Liver (tissue), 10 donors: ENCODE data around the gene ERAL1. TPM values are rescaled to one million over a fixed set of nuclear protein-coding genes. Genes with fewer than 3 reads are reported as not detected.

Experiments
- DNase-seq: peaks from one replicate; pipeline ENCODE4 v3.0.0-alpha.2; 2017; ENCODE audit warnings: low spot score
- H3K27ac ChIP-seq, 2 donors: one replicate each; pipeline ENCODE4 v1.7.0; 2013; ENCODE audit warnings: inconsistent platforms in 2 of 2, low read length in 2 of 2, control low read depth in 1 of 2, low read depth in 1 of 2, mild to moderate bottlenecking in 1 of 2
- H3K27me3 ChIP-seq, 4 donors: one replicate each; pipeline versions ENCODE4 v1.6.1 to v1.7.0; 2013; ENCODE audit warnings: low read length in 3 of 4, inconsistent platforms in 1 of 4, mild to moderate bottlenecking in 1 of 4, moderate library complexity in 1 of 4; ENCODE audit not compliant: control insufficient read depth in 4 of 4, insufficient read depth in 4 of 4
- H3K36me3 ChIP-seq, 4 donors: one replicate each; pipeline versions ENCODE4 v1.6.1 to v1.7.0; 2013; ENCODE audit warnings: low read length in 3 of 4, mild to moderate bottlenecking in 3 of 4, low read depth in 1 of 4, moderate library complexity in 1 of 4; ENCODE audit not compliant: control insufficient read depth in 4 of 4, insufficient read depth in 3 of 4
- H3K4me1 ChIP-seq, 4 donors: one replicate each; pipeline versions ENCODE4 v1.6.1 to v1.7.0; 2013; ENCODE audit warnings: low read length in 3 of 4, mild to moderate bottlenecking in 3 of 4, moderate library complexity in 1 of 4; ENCODE audit not compliant: control insufficient read depth in 4 of 4, insufficient read depth in 4 of 4
- H3K4me3 ChIP-seq, 3 donors: one replicate each; pipeline versions ENCODE4 v1.6.1 to v1.7.0; 2013; ENCODE audit warnings: low read length in 3 of 3, control low read depth in 1 of 3, low read depth in 1 of 3, mild to moderate bottlenecking in 1 of 3
- H3K9ac ChIP-seq, 2 donors: one replicate each; pipeline ENCODE4 v1.7.0; 2013; ENCODE audit warnings: low read length in 2 of 2, mild to moderate bottlenecking in 2 of 2, moderate library complexity in 2 of 2, control low read depth in 1 of 2, low read depth in 1 of 2
- H3K9me3 ChIP-seq, 4 donors: one replicate each; pipeline versions ENCODE4 v1.6.1 to v1.7.0; 2013; ENCODE audit warnings: low read length in 3 of 4; ENCODE audit not compliant: control insufficient read depth in 4 of 4
- ATF3 ChIP-seq: IDR thresholded peaks from 2 replicates; pipeline ENCODE4 v1.6.1; 2016; ENCODE audit warnings: antibody characterized with exemption
- EGR1 ChIP-seq, 2 donors: IDR thresholded peaks; 2 replicates each; pipeline ENCODE4 v1.6.1; 2016 to 2018; ENCODE audit warnings: antibody characterized with exemption in 2 of 2, low read depth in 2 of 2
- FOXA1 ChIP-seq: IDR thresholded peaks from 2 replicates; pipeline ENCODE4 v1.6.1; 2016; ENCODE audit warnings: antibody characterized with exemption
- FOXA2 ChIP-seq: IDR thresholded peaks from 2 replicates; pipeline ENCODE4 v1.6.1; 2016; ENCODE audit warnings: antibody characterized with exemption
- GABPA ChIP-seq, 2 donors: IDR thresholded peaks in 1 of 2; conservative IDR thresholded peaks in 1 of 2; 2 replicates each; pipeline ENCODE4 v1.6.1; 2016; ENCODE audit warnings: antibody characterized with exemption in 2 of 2, mild to moderate bottlenecking in 1 of 2, moderate library complexity in 1 of 2
- HNF4A ChIP-seq, 2 donors: conservative IDR thresholded peaks; 2 replicates each; pipeline ENCODE4 v1.6.1; 2016; ENCODE audit warnings: antibody characterized with exemption in 2 of 2, mild to moderate bottlenecking in 2 of 2
- JUND ChIP-seq, 2 donors: IDR thresholded peaks; 2 replicates each; pipeline ENCODE4 v1.6.1; 2016; ENCODE audit warnings: antibody characterized with exemption in 2 of 2
- MAX ChIP-seq: IDR thresholded peaks from 2 replicates; pipeline ENCODE4 v1.6.1; 2016; ENCODE audit warnings: antibody characterized with exemption
- NR2F2 ChIP-seq: IDR thresholded peaks from 2 replicates; pipeline ENCODE4 v1.6.1; 2016; ENCODE audit warnings: antibody characterized with exemption
- RAD21 ChIP-seq, 2 donors: IDR thresholded peaks; 2 replicates each; pipeline ENCODE4 v1.6.1; 2016; ENCODE audit warnings: antibody characterized with exemption in 2 of 2, mild to moderate bottlenecking in 2 of 2
- SP1 ChIP-seq: IDR thresholded peaks from 2 replicates; pipeline ENCODE4 v1.6.1; 2018; ENCODE audit warnings: antibody characterized with exemption, mild to moderate bottlenecking
- TAF1 ChIP-seq: conservative IDR thresholded peaks from 2 replicates; pipeline ENCODE4 v1.6.1; 2016; ENCODE audit warnings: antibody characterized with exemption, mild to moderate bottlenecking
- YY1 ChIP-seq: IDR thresholded peaks from 2 replicates; pipeline ENCODE4 v1.6.1; 2016; ENCODE audit warnings: antibody characterized with exemption, mild to moderate bottlenecking
- WGBS: extraction: QIAGEN DNeasy Blood & Tissue Kit; methylation state at CpG from one replicate; pipeline ENCODE4 v1.1.7; 2013; 5-methylcytosine and 5-hydroxymethylcytosine counted together
- polyA plus RNA-seq, 2 donors: library from polyadenylated mRNA; stranded (reverse) in 1 of 2; unstranded in 1 of 2; fragments of 200-250 nt in 1 of 2; fragments of >200 nt in 1 of 2; fragmentation: Nextera tagmentation in 1 of 2; extraction: Ambion mirVana in 1 of 2; gene quantifications; one replicate each; pipeline versions ENCODE4 v1.2.1 to v1.2.3, GENCODE V29; 2013 to 2015
- small RNA-seq: library from RNA; depleted of rRNA; stranded (forward); fragments of <200 nt; gene quantifications from one replicate; pipeline ENCODE3, GENCODE V24; 2014
- total RNA-seq, 2 donors: library from RNA; depleted of rRNA; stranded (reverse); fragments of >200 nt; gene quantifications; one replicate each; pipeline ENCODE4 v1.2.3, GENCODE V29; 2014
- TF ChIP-seq, protein P1 (sequence below): IDR thresholded peaks from 2 replicates; pipeline ENCODE4 v1.6.1; 2016; ENCODE audit warnings: antibody characterized with exemption
- TF ChIP-seq, protein P2 (sequence below): IDR thresholded peaks from 2 replicates; pipeline ENCODE4 v1.6.1; 2016; ENCODE audit warnings: antibody characterized with exemption, mild to moderate bottlenecking
- donor health status: healthy.
- donor health status: healthy.
- donor health status: healthy.
- donor health status: healthy.
- donor health status: healthy.

The ERAL1 gene
- total and polyA plus RNA-seq, 4 donors = 17.3 to 34.5 (median 29.5) TPM

- TF ChIP-seq MAX (peak; percentile 47), EGR1 (IDR thresholded peaks at IDR 0.05; ENCODE audit: low read depth in 2 of 2) (no peak), GABPA (IDR thresholded peaks at IDR 0.05 in 1 of 2, conservative IDR thresholded peaks at IDR 0.05 in 1 of 2) (peak in 1 of 2 donors; percentile 25), NR2F2 (no peak), FOXA2 (peak; percentile 40), JUND (IDR thresholded peaks at IDR 0.05) (peak; percentile 99), HNF4A (conservative IDR thresholded peaks at IDR 0.05) (peak; percentile 73 to 77)
- TF ChIP-seq, protein P1, sequence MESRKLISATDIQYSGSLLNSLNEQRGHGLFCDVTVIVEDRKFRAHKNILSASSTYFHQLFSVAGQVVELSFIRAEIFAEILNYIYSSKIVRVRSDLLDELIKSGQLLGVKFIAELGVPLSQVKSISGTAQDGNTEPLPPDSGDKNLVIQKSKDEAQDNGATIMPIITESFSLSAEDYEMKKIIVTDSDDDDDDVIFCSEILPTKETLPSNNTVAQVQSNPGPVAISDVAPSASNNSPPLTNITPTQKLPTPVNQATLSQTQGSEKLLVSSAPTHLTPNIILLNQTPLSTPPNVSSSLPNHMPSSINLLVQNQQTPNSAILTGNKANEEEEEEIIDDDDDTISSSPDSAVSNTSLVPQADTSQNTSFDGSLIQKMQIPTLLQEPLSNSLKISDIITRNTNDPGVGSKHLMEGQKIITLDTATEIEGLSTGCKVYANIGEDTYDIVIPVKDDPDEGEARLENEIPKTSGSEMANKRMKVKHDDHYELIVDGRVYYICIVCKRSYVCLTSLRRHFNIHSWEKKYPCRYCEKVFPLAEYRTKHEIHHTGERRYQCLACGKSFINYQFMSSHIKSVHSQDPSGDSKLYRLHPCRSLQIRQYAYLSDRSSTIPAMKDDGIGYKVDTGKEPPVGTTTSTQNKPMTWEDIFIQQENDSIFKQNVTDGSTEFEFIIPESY = no peak
Measured at GRCh38 chr17:28908640-28909167, 53.9 kb downstream of the ERAL1 start (continued).

- H3K27ac ChIP-seq = no peak overlapping the region
- peaks cover 32 to 84% (median 59%) of the 10 kb centered on the region in 4 donors for H3K36me3 ChIP-seq
- DNase-seq = no peak
- H3K27me3 ChIP-seq = no peaks in the 10 kb centered on the region
- H3K9ac ChIP-seq = no peak overlapping the region
- H3K4me1 ChIP-seq = peaks cover 15 to 16% (median 16%) of the 10 kb centered on the region in 4 donors
- WGBS = 95% methylated on average over 1 of the region's 1 CpG
- H3K4me3 ChIP-seq = no peak overlapping the region
- TF ChIP-seq HNF4A (conservative IDR thresholded peaks at IDR 0.05) (no peak), JUND (IDR thresholded peaks at IDR 0.05) (no peak), FOXA2 (no peak), GABPA (IDR thresholded peaks at IDR 0.05 in 1 of 2, conservative IDR thresholded peaks at IDR 0.05 in 1 of 2) (no peak), MAX (no peak), ATF3 (no peak), RAD21 (IDR thresholded peaks at IDR 0.05) (no peak), YY1 (no peak), EGR1 (IDR thresholded peaks at IDR 0.05; ENCODE audit: low read depth in 2 of 2) (no peak), TAF1 (no peak), SP1 (no peak), NR2F2 (no peak), FOXA1 (no peak)
- TF ChIP-seq, protein P2, sequence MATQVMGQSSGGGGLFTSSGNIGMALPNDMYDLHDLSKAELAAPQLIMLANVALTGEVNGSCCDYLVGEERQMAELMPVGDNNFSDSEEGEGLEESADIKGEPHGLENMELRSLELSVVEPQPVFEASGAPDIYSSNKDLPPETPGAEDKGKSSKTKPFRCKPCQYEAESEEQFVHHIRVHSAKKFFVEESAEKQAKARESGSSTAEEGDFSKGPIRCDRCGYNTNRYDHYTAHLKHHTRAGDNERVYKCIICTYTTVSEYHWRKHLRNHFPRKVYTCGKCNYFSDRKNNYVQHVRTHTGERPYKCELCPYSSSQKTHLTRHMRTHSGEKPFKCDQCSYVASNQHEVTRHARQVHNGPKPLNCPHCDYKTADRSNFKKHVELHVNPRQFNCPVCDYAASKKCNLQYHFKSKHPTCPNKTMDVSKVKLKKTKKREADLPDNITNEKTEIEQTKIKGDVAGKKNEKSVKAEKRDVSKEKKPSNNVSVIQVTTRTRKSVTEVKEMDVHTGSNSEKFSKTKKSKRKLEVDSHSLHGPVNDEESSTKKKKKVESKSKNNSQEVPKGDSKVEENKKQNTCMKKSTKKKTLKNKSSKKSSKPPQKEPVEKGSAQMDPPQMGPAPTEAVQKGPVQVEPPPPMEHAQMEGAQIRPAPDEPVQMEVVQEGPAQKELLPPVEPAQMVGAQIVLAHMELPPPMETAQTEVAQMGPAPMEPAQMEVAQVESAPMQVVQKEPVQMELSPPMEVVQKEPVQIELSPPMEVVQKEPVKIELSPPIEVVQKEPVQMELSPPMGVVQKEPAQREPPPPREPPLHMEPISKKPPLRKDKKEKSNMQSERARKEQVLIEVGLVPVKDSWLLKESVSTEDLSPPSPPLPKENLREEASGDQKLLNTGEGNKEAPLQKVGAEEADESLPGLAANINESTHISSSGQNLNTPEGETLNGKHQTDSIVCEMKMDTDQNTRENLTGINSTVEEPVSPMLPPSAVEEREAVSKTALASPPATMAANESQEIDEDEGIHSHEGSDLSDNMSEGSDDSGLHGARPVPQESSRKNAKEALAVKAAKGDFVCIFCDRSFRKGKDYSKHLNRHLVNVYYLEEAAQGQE = no peak
- TF ChIP-seq, protein P1 = no peak
- no peaks in the 10 kb centered on the region for H3K9me3 ChIP-seq
Measured at GRCh38 chr17:28910534-28910933, 55.7 kb downstream of the ERAL1 start.

Small RNA genes within 50 kb of the gene (small RNA-seq; reads per million reads assigned to genes)
- gene RF00019 = not detected

Other genes with a start within 250 kb of the ERAL1 start
- 10 to 100 TPM in 1 of 2 donors, 1 to 10 TPM in 1; 1.8 to 14.5 TPM for gene RSKR, start 240.8 kb upstream of the ERAL1 start, total RNA-seq
- under 1 TPM; 0.63 to 0.67 TPM for gene RSKR, start 240.8 kb upstream of the ERAL1 start, polyA plus RNA-seq
- 100 to 1,000 TPM in 1 of 2 donors, 10 to 100 TPM in 1; 39.1 to 122 TPM for gene BLTP2, start 209.9 kb upstream of the ERAL1 start, total RNA-seq
- 10 to 100 TPM; 24.8 to 30.8 TPM for gene BLTP2, start 209.9 kb upstream of the ERAL1 start, polyA plus RNA-seq
- 10 to 100 TPM; 24.1 to 29.6 TPM for gene SDF2, start 193.1 kb upstream of the ERAL1 start, total RNA-seq
- 10 to 100 TPM; 26.3 to 38.9 TPM for gene SDF2, start 193.1 kb upstream of the ERAL1 start, polyA plus RNA-seq
- gene SUPT6H, start 192.8 kb upstream of the ERAL1 start, total RNA-seq = 10 to 100 TPM; 36.5 to 59.1 TPM
- gene SUPT6H, start 192.8 kb upstream of the ERAL1 start, polyA plus RNA-seq = 10 to 100 TPM; 10.6 to 24.1 TPM
- under 1 TPM; 0.25 to 0.65 TPM for gene PROCA1, start 143.1 kb upstream of the ERAL1 start, total RNA-seq
- under 1 TPM; 0.16 to 0.44 TPM for gene PROCA1, start 143.1 kb upstream of the ERAL1 start, polyA plus RNA-seq
- 10 to 100 TPM in 1 of 2 donors, 1 to 10 TPM in 1; 5.6 to 14.3 TPM for gene RAB34, start 137.1 kb upstream of the ERAL1 start, total RNA-seq
- 1 to 10 TPM; 4.5 to 9.6 TPM for gene RAB34, start 137.1 kb upstream of the ERAL1 start, polyA plus RNA-seq
- gene RPL23A, start 135.0 kb upstream of the ERAL1 start, total RNA-seq = 100 to 1,000 TPM; 106 to 189 TPM
- 100 to 1,000 TPM; 484 to 507 TPM for gene RPL23A, start 135.0 kb upstream of the ERAL1 start, polyA plus RNA-seq
- gene TLCD1, start 128.8 kb upstream of the ERAL1 start, total RNA-seq = 1 to 10 TPM; 4.4 to 7.9 TPM
- 1 to 10 TPM; 5.1 to 8.8 TPM for gene TLCD1, start 128.8 kb upstream of the ERAL1 start, polyA plus RNA-seq
- 1 to 10 TPM; 6.3 to 7.8 TPM for gene NEK8, start 126.2 kb upstream of the ERAL1 start, total RNA-seq
- gene NEK8, start 126.2 kb upstream of the ERAL1 start, polyA plus RNA-seq = 1 to 10 TPM; 1.7 to 2.7 TPM
- gene TRAF4, start 111.0 kb upstream of the ERAL1 start, total RNA-seq = 10 to 100 TPM in 1 of 2 donors, 1 to 10 TPM in 1; 8.5 to 32.0 TPM
- 10 to 100 TPM; 16.2 to 31.5 TPM for gene TRAF4, start 111.0 kb upstream of the ERAL1 start, polyA plus RNA-seq
- gene FAM222B, start 12.2 kb upstream of the ERAL1 start, total RNA-seq = 1 to 10 TPM; 2.8 to 4.2 TPM
- 1 to 10 TPM; 4.0 to 5.4 TPM for gene FAM222B, start 12.2 kb upstream of the ERAL1 start, polyA plus RNA-seq
- gene FLOT2, start 42.7 kb downstream of the ERAL1 start, total RNA-seq = 10 to 100 TPM; 67.7 to 71.0 TPM
- gene FLOT2, start 42.7 kb downstream of the ERAL1 start, polyA plus RNA-seq = 100 to 1,000 TPM in 1 of 2 donors, 10 to 100 TPM in 1; 61.6 to 100 TPM
- gene DHRS13, start 48.1 kb downstream of the ERAL1 start, total RNA-seq = 10 to 100 TPM in 1 of 2 donors, 1 to 10 TPM in 1; 9.7 to 91.6 TPM
- gene DHRS13, start 48.1 kb downstream of the ERAL1 start, polyA plus RNA-seq = 10 to 100 TPM in 1 of 2 donors, 1 to 10 TPM in 1; 5.0 to 12.3 TPM
- 10 to 100 TPM; 15.5 to 21.3 TPM for gene PHF12, start 96.5 kb downstream of the ERAL1 start, total RNA-seq
- 1 to 10 TPM; 4.3 to 7.9 TPM for gene PHF12, start 96.5 kb downstream of the ERAL1 start, polyA plus RNA-seq
- not detected for gene SEZ6, start 151.0 kb downstream of the ERAL1 start, total RNA-seq
- gene SEZ6, start 151.0 kb downstream of the ERAL1 start, polyA plus RNA-seq = under 1 TPM in 1 of 2 donors, not detected in 1; 0.39 TPM
- 100 to 1,000 TPM in 1 of 2 donors, 10 to 100 TPM in 1; 19.3 to 189 TPM for gene PIPOX, start 188.1 kb downstream of the ERAL1 start, total RNA-seq
- 100 to 1,000 TPM; 126 to 227 TPM for gene PIPOX, start 188.1 kb downstream of the ERAL1 start, polyA plus RNA-seq